K562 (cell line): ENCODE measurements around the gene APPBP2. TPM values are rescaled to one million over a fixed set of nuclear protein-coding genes. Genes with fewer than 3 reads are reported as not detected.
"Not testable (repeated sequence)": the region's sequence is repeated elsewhere in the genome, so short reads cannot be mapped to it uniquely, and the experiment has no call there.

Experiments
- ATAC-seq: fragments of 200-7000 bp; cut with Tn5 transposase; 3 replicates; pipeline ENCODE4 v1.9.1; 2020; ENCODE audit warnings: moderate library complexity
- BruUV-seq: library from RNA; stranded (reverse); fragments of 400-500 nt; replicated peaks from 2 replicates; lab custom pipeline; 2021; lab: Mats Ljungman, UMichigan
- CTCF ChIA-PET: fragments of 300-600 bp; formaldehyde crosslinking; extraction: SDS; loops from one replicate; lab custom pipeline; 2021; ENCODE audit warnings: low intra/inter-chr PET ratio; lab: Yijun Ruan, JAX
- POLR2A ChIA-PET: fragments of 300-600, 350-650 bp; sonication (Branson Sonifier 250); formaldehyde crosslinking; extraction: SDS; loops from one replicate; lab custom pipeline; 2021; ENCODE audit warnings: antibody characterized with exemption, inconsistent platforms; lab: Yijun Ruan, JAX
- DNase-seq, 4 experiments: peaks; one replicate each; pipeline versions ENCODE4 v3.0.0 to v3.0.0-alpha.2; 2011 to 2018; ENCODE audit warnings: low spot score in 3 of 4, mixed read lengths in 3 of 4; ENCODE audit errors: extremely low read depth in 1 of 4
- FAIRE-seq: peaks from 2 replicates; lab custom pipeline; 2011; peaks lifted over from hg19 to GRCh38; lab: Jason Lieb, UNC
- H2AFZ ChIP-seq: 2 replicates; pipeline ENCODE4 v1.6.0; 2011; ENCODE audit warnings: low read depth, low read length, control low read depth, inconsistent platforms
- H3K27ac ChIP-seq: fragments of 200-600 bp; 3 replicates; pipeline ENCODE4 v1.8.0; 2011; ENCODE audit warnings: low read depth, mild to moderate bottlenecking, control low read depth, inconsistent platforms, low read length, moderate library complexity, mixed read lengths; ENCODE audit errors: extremely low read depth
- H3K27me3 ChIP-seq, 2 experiments: fragments of 300-600 bp in 1 of 2; 2 replicates in 1 of 2; 3 replicates in 1 of 2; pipeline versions ENCODE4 v1.6.0 to v1.8.0; 2011; ENCODE audit warnings: inconsistent platforms in 2 of 2, low read length in 2 of 2, mild to moderate bottlenecking in 1 of 2, mixed read lengths in 1 of 2, moderate library complexity in 1 of 2; ENCODE audit not compliant: control insufficient read depth in 2 of 2, insufficient read depth in 2 of 2
- H3K36me3 ChIP-seq: fragments of 300-600 bp; 3 replicates; pipeline ENCODE4 v1.8.0; 2011; ENCODE audit warnings: mild to moderate bottlenecking, low read length, inconsistent platforms; ENCODE audit not compliant: control insufficient read depth, insufficient read depth
- H3K4me1 ChIP-seq, 2 experiments: fragments of 200-600 bp in 1 of 2; replicated peaks in 1 of 2; 2 replicates in 1 of 2; 3 replicates in 1 of 2; pipeline versions ENCODE4 v1.5.1 to v1.8.0; 2011; ENCODE audit warnings: inconsistent platforms in 2 of 2, low read length in 2 of 2, mild to moderate bottlenecking in 1 of 2, mixed read lengths in 1 of 2, moderate library complexity in 1 of 2; ENCODE audit not compliant: control insufficient read depth in 2 of 2, insufficient read depth in 2 of 2
- H3K4me2 ChIP-seq: 2 replicates; pipeline ENCODE4 v1.6.1; 2011; ENCODE audit warnings: low read length, control low read depth, inconsistent platforms, mixed read lengths; ENCODE audit not compliant: insufficient read depth
- H3K4me3 ChIP-seq: fragments of 200-600 bp; sonication (generic), shearing (Covaris generic); 2 replicates; pipeline ENCODE4 v1.5.1; 2016; ENCODE audit warnings: control low read depth, inconsistent platforms
- H3K79me2 ChIP-seq: fragments of 200-600 bp; 3 replicates; pipeline ENCODE4 v1.8.0; 2011; ENCODE audit warnings: low read length, inconsistent platforms; ENCODE audit not compliant: control insufficient read depth, insufficient read depth
- H3K9ac ChIP-seq, 2 experiments: 2 replicates each; pipeline versions ENCODE4 v1.6.0 to v1.6.1; 2011; ENCODE audit warnings: low read depth in 2 of 2, low read length in 2 of 2, control low read depth in 1 of 2, inconsistent platforms in 1 of 2, mild to moderate bottlenecking in 1 of 2, mixed read lengths in 1 of 2; ENCODE audit not compliant: insufficient read depth in 1 of 2
- H3K9me1 ChIP-seq: one replicate; pipeline ENCODE4 v1.6.0; 2011; ENCODE audit warnings: inconsistent platforms, mild to moderate bottlenecking, low read length, moderate library complexity; ENCODE audit not compliant: control insufficient read depth, insufficient read depth
- H3K9me3 ChIP-seq: replicated peaks from 2 replicates; pipeline ENCODE4 v1.5.1; 2011; ENCODE audit warnings: low read depth, low read length, inconsistent platforms; ENCODE audit not compliant: control insufficient read depth, insufficient read depth
- H4K20me1 ChIP-seq: replicated peaks from 2 replicates; pipeline ENCODE4 v1.6.1; 2011; ENCODE audit warnings: low read length, inconsistent platforms, mixed read lengths; ENCODE audit not compliant: control insufficient read depth, insufficient read depth
- HMG20A ChIP-seq: fragments of 450-650 bp; formaldehyde crosslinking; conservative IDR thresholded peaks from 2 replicates; pipeline ENCODE4 v1.4.0; 2020; ENCODE audit warnings: mild to moderate bottlenecking, mixed read lengths
- PRMT5 ChIP-seq: sonication (generic); formaldehyde crosslinking; IDR thresholded peaks from 2 replicates; pipeline ENCODE4 v1.5.0; 2020; ENCODE audit warnings: missing genetic modification reagents
- SNIP1 ChIP-seq: fragments of 450-650 bp; IDR thresholded peaks from 2 replicates; pipeline ENCODE4 v1.7.1; 2017; ENCODE audit warnings: low read depth, mild to moderate bottlenecking
- WGBS: fragments of 100-300 bp; shearing (Covaris generic); methylation state at CpG from one replicate; pipeline ENCODE4 v1.1.6; 2016; ENCODE audit warnings: low coverage, mixed read lengths; ENCODE audit not compliant: insufficient coverage; ENCODE audit errors: missing lambda C conversion rate; 5-methylcytosine and 5-hydroxymethylcytosine counted together
- in situ Hi-C: fragments of 300-500 bp; cut with MboI; formaldehyde crosslinking; loops from 4 replicates; pipeline ENCODE4 v1.15.0; 2018; ENCODE audit warnings: inconsistent platforms, mixed read lengths
- intact Hi-C: fragments of 100-400 bp; cut with micrococcal nuclease; formaldehyde crosslinking; loops from 2 replicates; pipeline ENCODE4 v1.14.2; 2022
- polyA plus RNA-seq, 8 experiments: library from polyadenylated mRNA; depleted of rRNA in 4 of 8; stranded (reverse) in 5 of 8; unstranded in 3 of 8; fragments of >200 nt; fragmentation: Nextera tagmentation in 2 of 8; fragmentation: Illumina TruSeq in 1 of 8; extraction: Ambion mirVana in 2 of 8; extraction: Trizol in 1 of 8; gene quantifications; 2 replicates each; pipeline versions ENCODE4 v1.2.1 to v1.2.3, GENCODE V29; 2011 to 2014; ENCODE audit warnings: inconsistent platforms in 1 of 8, missing spikeins in 1 of 8
- total RNA-seq, 7 experiments: library from RNA; depleted of rRNA in 6 of 7; stranded (reverse); fragments of >200 nt in 6 of 7; fragmentation: Illumina TruSeq in 2 of 7; extraction: Trizol in 2 of 7; gene quantifications; 2 replicates each; pipeline versions ENCODE4 v1.2.1 to v1.2.3, GENCODE V29; 2011 to 2021; ENCODE audit warnings: low replicate concordance in 1 of 7
- TF ChIP-seq, protein P1 (sequence below), 2 experiments: fragments of 450-650 bp in 1 of 2; IDR thresholded peaks; 2 replicates each; pipeline ENCODE4 v1.6.1; 2011 to 2017; ENCODE audit warnings: low read depth in 2 of 2, antibody characterized with exemption in 1 of 2, borderline replicate concordance in 1 of 2, low read length in 1 of 2, mild to moderate bottlenecking in 1 of 2, mixed read lengths in 1 of 2; ENCODE audit not compliant: control insufficient read depth in 1 of 2
- TF ChIP-seq, protein P2 (sequence below): sonication (generic); formaldehyde crosslinking; IDR thresholded peaks from 2 replicates; pipeline ENCODE4 v1.8.0; 2022; ENCODE audit warnings: mild to moderate bottlenecking, missing genetic modification reagents

Gene APPBP2
- total and polyA plus RNA-seq, 9 of the 15 experiments (the other 6 are each of a cell fraction or from before 2014, with no cell fraction given) = 2.7 to 16.8 (median 6.9) TPM

DNA sequence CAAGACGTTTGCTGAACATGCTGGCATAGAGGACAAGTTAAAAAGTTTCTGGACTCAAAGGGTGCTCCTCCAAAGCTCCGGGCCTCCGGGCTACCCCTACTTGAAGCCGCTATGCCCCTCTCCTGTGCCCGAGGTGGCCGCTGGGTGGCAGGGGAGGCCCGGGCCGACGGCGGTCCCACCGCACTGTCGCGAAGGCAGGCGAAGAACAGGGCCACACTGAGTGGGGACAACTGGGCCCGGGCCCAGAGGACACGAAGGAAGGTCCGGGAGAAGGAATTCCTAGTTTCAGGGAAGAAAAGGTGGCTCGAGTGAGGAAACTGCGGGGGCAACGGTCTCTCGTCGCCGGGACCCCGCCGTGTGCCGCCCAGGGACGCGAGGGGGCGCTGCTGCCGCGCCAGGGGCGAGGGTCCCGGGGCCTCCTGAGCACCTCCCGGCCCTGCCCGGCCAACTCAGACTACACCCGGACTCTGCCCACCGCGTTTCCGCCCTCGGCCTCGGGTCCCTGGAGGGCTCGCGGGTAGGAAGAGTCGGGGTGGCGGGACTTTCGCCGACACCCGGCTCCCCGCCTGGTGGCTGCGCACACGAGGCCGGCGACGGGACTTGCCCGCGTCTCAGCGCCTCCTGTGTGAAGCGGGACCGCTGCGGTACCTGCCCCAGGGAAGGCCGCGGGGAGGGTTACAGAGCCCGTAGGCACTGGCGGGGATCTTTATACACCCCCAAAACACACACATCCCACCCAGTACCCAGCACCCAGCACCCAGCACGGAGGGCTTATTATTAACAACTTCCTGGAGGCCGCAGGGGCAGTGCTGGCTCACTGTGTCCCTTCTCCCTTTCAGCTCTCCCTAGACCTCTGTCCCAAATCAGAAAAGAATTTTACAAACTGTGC, 104.5 kb downstream of the APPBP2 start (continued):
- TF ChIP-seq, protein P1, sequence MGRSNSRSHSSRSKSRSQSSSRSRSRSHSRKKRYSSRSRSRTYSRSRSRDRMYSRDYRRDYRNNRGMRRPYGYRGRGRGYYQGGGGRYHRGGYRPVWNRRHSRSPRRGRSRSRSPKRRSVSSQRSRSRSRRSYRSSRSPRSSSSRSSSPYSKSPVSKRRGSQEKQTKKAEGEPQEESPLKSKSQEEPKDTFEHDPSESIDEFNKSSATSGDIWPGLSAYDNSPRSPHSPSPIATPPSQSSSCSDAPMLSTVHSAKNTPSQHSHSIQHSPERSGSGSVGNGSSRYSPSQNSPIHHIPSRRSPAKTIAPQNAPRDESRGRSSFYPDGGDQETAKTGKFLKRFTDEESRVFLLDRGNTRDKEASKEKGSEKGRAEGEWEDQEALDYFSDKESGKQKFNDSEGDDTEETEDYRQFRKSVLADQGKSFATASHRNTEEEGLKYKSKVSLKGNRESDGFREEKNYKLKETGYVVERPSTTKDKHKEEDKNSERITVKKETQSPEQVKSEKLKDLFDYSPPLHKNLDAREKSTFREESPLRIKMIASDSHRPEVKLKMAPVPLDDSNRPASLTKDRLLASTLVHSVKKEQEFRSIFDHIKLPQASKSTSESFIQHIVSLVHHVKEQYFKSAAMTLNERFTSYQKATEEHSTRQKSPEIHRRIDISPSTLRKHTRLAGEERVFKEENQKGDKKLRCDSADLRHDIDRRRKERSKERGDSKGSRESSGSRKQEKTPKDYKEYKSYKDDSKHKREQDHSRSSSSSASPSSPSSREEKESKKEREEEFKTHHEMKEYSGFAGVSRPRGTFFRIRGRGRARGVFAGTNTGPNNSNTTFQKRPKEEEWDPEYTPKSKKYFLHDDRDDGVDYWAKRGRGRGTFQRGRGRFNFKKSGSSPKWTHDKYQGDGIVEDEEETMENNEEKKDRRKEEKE (IDR thresholded peaks at IDR 0.05; ENCODE audit: borderline replicate concordance in 1 of 2, control insufficient read depth in 1 of 2, low read depth in 2 of 2, low read length in 1 of 2) = no peak
- no peak for TF ChIP-seq HMG20A (CRISPR knock-in tag)
- no peak for TF ChIP-seq SNIP1
- TF ChIP-seq, protein P2, sequence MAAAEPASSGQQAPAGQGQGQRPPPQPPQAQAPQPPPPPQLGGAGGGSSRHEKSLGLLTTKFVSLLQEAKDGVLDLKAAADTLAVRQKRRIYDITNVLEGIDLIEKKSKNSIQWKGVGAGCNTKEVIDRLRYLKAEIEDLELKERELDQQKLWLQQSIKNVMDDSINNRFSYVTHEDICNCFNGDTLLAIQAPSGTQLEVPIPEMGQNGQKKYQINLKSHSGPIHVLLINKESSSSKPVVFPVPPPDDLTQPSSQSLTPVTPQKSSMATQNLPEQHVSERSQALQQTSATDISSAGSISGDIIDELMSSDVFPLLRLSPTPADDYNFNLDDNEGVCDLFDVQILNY (CRISPR knock-in tag) = no peak
- no peak for TF ChIP-seq PRMT5

DNA sequence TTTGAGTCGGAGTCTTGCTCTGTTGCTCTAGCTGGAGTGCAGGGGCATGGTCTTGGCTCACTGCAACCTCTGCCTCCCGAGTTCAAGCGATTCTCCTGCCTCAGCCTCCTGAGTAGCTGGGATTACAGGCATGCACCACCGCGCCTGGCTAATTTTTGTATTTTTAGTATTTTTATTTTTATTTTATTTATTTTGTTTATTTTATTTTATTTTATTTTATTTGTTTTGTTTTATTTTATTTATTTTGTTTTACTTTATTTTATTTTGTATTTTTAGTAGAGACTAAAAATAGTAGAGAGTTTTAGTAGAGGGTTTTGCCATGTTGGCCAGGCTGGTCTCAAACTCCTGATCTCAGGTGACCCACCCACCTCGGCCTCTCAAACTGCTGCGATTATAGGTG, 106.2 kb downstream of the APPBP2 start:
- H3K9ac ChIP-seq, DNase-seq, ATAC-seq, H3K9me1 ChIP-seq, H4K20me1 ChIP-seq, H3K27me3 ChIP-seq, H3K27ac ChIP-seq, FAIRE-seq, H3K79me2 ChIP-seq, H2AFZ ChIP-seq, POLR2A ChIA-PET, CTCF ChIA-PET, H3K36me3 ChIP-seq, H3K4me2 ChIP-seq, BruUV-seq, intact Hi-C loops, H3K4me3 ChIP-seq, H3K9me3 ChIP-seq: not testable (repeated sequence)
- in situ Hi-C loops = loop anchor here (10.0 kb wide), 1 partner anchor 275 kb away; the partner anchor contains the start of gene CA4
- H3K4me1 ChIP-seq = peaks cover 0 to 13% of the 10 kb centered on the region in 2 experiments; a peak in 2 of 5 replicates
- 55% methylated on average over 7 of the region's 7 CpGs for WGBS
